Suprapubic skin (tissue), 3 donors: Measurements from ENCODE around the gene SLC37A3.

ENCODE experiments used
- EP300 ChIP-seq: sonication (generic); formaldehyde crosslinking; IDR thresholded peaks from one replicate; pipeline ENCODE4 v1.6.1; 2017; ENCODE audit warnings: antibody characterized with exemption
- POLR2A ChIP-seq, 2 donors: fragments of 450-650 bp; IDR thresholded peaks; one replicate each; pipeline ENCODE4 v1.6.1; 2017; ENCODE audit warnings: antibody characterized with exemption in 2 of 2, mild to moderate bottlenecking in 2 of 2, moderate library complexity in 2 of 2
- TF ChIP-seq, protein P1 (sequence below), 2 donors: fragments of 200-600 bp in 1 of 2; fragments of 450-650 bp in 1 of 2; sonication (generic) in 1 of 2; IDR thresholded peaks; one replicate each; pipeline ENCODE4 v1.5.1; 2016 to 2019; ENCODE audit warnings: antibody characterized with exemption in 2 of 2, mild to moderate bottlenecking in 1 of 2, moderate library complexity in 1 of 2

DNA sequence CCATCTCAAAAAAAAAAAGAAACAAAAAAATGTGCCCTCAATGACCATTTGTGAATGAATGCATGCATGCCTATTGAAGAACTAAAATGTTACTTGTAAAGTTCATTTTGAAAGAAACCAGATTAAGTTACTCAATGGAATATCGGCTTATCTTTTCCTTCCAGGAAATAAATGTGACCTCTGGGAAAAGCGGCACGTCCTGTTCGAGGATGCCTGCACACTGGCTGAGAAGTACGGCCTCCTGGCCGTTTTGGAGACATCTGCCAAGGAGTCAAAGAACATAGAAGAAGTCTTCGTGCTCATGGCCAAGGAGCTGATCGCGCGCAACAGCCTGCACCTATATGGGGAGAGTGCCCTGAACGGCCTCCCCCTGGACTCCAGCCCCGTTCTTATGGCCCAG, 27.4 kb upstream of the SLC37A3 start:
- TF ChIP-seq, protein P1, sequence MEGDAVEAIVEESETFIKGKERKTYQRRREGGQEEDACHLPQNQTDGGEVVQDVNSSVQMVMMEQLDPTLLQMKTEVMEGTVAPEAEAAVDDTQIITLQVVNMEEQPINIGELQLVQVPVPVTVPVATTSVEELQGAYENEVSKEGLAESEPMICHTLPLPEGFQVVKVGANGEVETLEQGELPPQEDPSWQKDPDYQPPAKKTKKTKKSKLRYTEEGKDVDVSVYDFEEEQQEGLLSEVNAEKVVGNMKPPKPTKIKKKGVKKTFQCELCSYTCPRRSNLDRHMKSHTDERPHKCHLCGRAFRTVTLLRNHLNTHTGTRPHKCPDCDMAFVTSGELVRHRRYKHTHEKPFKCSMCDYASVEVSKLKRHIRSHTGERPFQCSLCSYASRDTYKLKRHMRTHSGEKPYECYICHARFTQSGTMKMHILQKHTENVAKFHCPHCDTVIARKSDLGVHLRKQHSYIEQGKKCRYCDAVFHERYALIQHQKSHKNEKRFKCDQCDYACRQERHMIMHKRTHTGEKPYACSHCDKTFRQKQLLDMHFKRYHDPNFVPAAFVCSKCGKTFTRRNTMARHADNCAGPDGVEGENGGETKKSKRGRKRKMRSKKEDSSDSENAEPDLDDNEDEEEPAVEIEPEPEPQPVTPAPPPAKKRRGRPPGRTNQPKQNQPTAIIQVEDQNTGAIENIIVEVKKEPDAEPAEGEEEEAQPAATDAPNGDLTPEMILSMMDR (IDR thresholded peaks at IDR 0.05): no peak
- no peak for TF ChIP-seq POLR2A (IDR thresholded peaks at IDR 0.05)
- no peak for TF ChIP-seq EP300
